NB4 (cell line): ENCODE measurements around the gene NDUFB10.

ENCODE experiments used
- POLR2A ChIP-seq: IDR thresholded peaks from 2 replicates; pipeline ENCODE4 v1.6.1; 2011; ENCODE audit warnings: mild to moderate bottlenecking; ENCODE audit not compliant: insufficient read length; ENCODE audit errors: extremely low read depth
- TF ChIP-seq, protein P1 (sequence below): IDR thresholded peaks from one replicate; pipeline ENCODE4 v1.5.1; 2012; ENCODE audit warnings: low read depth, low read length

DNA sequence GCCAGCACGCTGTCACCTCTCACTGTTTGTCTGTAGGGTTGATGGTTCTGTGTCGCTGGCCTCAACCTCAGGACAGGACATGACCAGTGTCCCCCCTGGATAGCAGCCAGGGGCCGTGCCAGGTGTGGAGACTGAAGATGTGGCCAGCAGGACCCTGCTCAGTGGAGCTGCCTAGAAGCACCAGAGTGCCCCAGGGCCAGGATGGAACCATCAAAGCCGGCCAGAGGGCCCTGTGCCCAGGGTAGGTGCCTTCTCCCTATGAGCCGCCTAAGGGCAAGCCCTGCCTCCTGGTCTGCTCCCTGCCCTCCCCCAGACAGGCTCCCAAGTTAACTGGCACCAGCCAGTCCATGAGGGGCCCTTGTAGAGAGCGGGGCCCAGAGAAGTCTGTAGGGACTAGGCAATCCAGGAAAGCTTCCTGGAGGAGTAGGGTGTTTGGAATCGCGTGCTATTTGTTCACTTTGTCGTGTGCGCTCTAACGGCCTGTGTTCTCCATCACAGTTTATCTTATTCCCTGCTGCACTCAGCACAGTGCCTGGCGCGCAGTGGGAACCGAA lies 546 bp upstream of the NDUFB10 start:
- TF ChIP-seq, protein P1, sequence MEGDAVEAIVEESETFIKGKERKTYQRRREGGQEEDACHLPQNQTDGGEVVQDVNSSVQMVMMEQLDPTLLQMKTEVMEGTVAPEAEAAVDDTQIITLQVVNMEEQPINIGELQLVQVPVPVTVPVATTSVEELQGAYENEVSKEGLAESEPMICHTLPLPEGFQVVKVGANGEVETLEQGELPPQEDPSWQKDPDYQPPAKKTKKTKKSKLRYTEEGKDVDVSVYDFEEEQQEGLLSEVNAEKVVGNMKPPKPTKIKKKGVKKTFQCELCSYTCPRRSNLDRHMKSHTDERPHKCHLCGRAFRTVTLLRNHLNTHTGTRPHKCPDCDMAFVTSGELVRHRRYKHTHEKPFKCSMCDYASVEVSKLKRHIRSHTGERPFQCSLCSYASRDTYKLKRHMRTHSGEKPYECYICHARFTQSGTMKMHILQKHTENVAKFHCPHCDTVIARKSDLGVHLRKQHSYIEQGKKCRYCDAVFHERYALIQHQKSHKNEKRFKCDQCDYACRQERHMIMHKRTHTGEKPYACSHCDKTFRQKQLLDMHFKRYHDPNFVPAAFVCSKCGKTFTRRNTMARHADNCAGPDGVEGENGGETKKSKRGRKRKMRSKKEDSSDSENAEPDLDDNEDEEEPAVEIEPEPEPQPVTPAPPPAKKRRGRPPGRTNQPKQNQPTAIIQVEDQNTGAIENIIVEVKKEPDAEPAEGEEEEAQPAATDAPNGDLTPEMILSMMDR, result no peak
- TF ChIP-seq POLR2A, result no peak
